Astrocyte (in vitro differentiated cells and primary cell): Measurements from ENCODE around the gene ORMDL1. TPM values are rescaled to one million over a fixed set of nuclear protein-coding genes. Genes with fewer than 3 reads are reported as not detected.

ENCODE experiments used
- DNase-seq: peaks from one replicate; pipeline ENCODE4 v3.0.0-alpha.2; 2010; ENCODE audit warnings: low read depth
- FAIRE-seq: peaks from 2 replicates; lab custom pipeline; 2011; peaks lifted over from hg19 to GRCh38; lab: Jason Lieb, UNC
- H2AFZ ChIP-seq: 2 replicates; pipeline ENCODE4 v1.6.0; 2012; ENCODE audit warnings: low read depth, low read length, inconsistent platforms
- H3K27ac ChIP-seq: 2 replicates; pipeline ENCODE4 v1.5.1; 2011; ENCODE audit warnings: low read depth, low read length, inconsistent platforms
- H3K27me3 ChIP-seq: 2 replicates; pipeline ENCODE4 v1.6.0; 2011; ENCODE audit warnings: low read length, inconsistent platforms; ENCODE audit not compliant: insufficient read depth
- H3K36me3 ChIP-seq: 2 replicates; pipeline ENCODE4 v1.5.1; 2011; ENCODE audit warnings: low read length, inconsistent platforms; ENCODE audit not compliant: insufficient read depth
- H3K4me1 ChIP-seq: 2 replicates; pipeline ENCODE4 v1.5.1; 2011; ENCODE audit warnings: low read length, inconsistent platforms; ENCODE audit not compliant: insufficient read depth
- H3K4me2 ChIP-seq: 2 replicates; pipeline ENCODE4 v1.6.0; 2012; ENCODE audit warnings: low read length, inconsistent platforms
- H3K4me3 ChIP-seq: 2 replicates; pipeline ENCODE4 v1.5.1; 2011; ENCODE audit warnings: low read depth, mild to moderate bottlenecking, low read length, inconsistent platforms; ENCODE audit not compliant: insufficient read depth
- H3K79me2 ChIP-seq: 2 replicates; pipeline ENCODE4 v1.6.0; 2012; ENCODE audit warnings: mild to moderate bottlenecking, low read length, inconsistent platforms; ENCODE audit not compliant: insufficient read depth
- H3K9ac ChIP-seq: 2 replicates; pipeline ENCODE4 v1.6.0; 2012; ENCODE audit warnings: mild to moderate bottlenecking, low read length, inconsistent platforms
- H3K9me3 ChIP-seq: 2 replicates; pipeline ENCODE4 v1.5.1; 2012; ENCODE audit warnings: low read depth, mild to moderate bottlenecking, low read length, inconsistent platforms; ENCODE audit not compliant: insufficient read depth
- H4K20me1 ChIP-seq: 2 replicates; pipeline ENCODE4 v1.6.0; 2012; ENCODE audit warnings: low read length, inconsistent platforms; ENCODE audit not compliant: insufficient read depth
- H3K27ac Mint-ChIP-seq: one replicate; pipeline ENCODE4 v1.8.0; 2021; ENCODE audit warnings: mild to moderate bottlenecking, mixed read lengths; ENCODE audit not compliant: unreplicated experiment
- H3K27me3 Mint-ChIP-seq: one replicate; pipeline ENCODE4 v1.8.0; 2021; ENCODE audit warnings: low read depth, mixed read lengths; ENCODE audit not compliant: unreplicated experiment
- H3K36me3 Mint-ChIP-seq: one replicate; pipeline ENCODE4 v1.8.0; 2021; ENCODE audit warnings: low read depth, mixed read lengths; ENCODE audit not compliant: unreplicated experiment
- H3K4me1 Mint-ChIP-seq: one replicate; pipeline ENCODE4 v1.8.0; 2021; ENCODE audit warnings: low read depth, mixed read lengths; ENCODE audit not compliant: unreplicated experiment
- H3K4me3 Mint-ChIP-seq: one replicate; pipeline ENCODE4 v1.8.0; 2021; ENCODE audit warnings: mild to moderate bottlenecking, moderate library complexity, mixed read lengths; ENCODE audit not compliant: unreplicated experiment
- H3K9me3 Mint-ChIP-seq: one replicate; pipeline ENCODE4 v1.8.0; 2021; ENCODE audit warnings: mild to moderate bottlenecking, mixed read lengths; ENCODE audit not compliant: unreplicated experiment
- EZH2 ChIP-seq: IDR thresholded peaks from 2 replicates; pipeline ENCODE4 v1.6.1; 2012; ENCODE audit warnings: mild to moderate bottlenecking, low read length, inconsistent platforms; ENCODE audit not compliant: insufficient read depth
- total RNA-seq: library from RNA; stranded (reverse); gene quantifications from 2 replicates; pipeline ENCODE4 v1.2.1, GENCODE V29; 2021
- TF ChIP-seq, protein P1 (sequence below): IDR thresholded peaks from 2 replicates; pipeline ENCODE4 v1.5.1; 2011; ENCODE audit warnings: low read depth, mild to moderate bottlenecking, inconsistent platforms, low read length, moderate library complexity; ENCODE audit not compliant: insufficient read depth

ORMDL1 gene
- total RNA-seq, 1 donor from 2014 or later: 49.3 TPM

DNA sequence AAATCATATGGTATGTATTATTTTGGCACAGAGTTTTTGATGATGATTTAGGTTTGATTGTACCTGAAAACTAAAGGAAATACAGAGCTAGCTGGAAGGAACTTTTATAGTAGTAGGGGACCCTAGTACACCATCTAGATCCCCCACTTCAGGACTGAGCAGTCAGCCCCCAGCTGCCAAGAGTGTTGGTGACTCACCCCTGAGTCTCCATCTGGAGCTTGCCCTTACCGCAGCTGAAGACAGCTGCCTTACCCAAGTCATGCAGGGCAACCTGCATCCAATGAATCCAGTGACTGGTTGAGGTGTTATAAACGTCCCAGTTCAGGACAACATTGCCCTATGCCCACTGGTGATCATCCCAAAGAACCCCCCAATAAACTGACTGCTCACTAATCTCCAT, 15.4 kb upstream of the ORMDL1 start:
- H3K79me2 ChIP-seq: peaks cover 9% of the 10 kb centered on the region
- H3K4me3 Mint-ChIP-seq: no peak overlapping the region
- H3K27ac ChIP-seq: no peak overlapping the region
- FAIRE-seq (peak; percentile 81), DNase-seq (peak; percentile 75)
- no peaks in the 10 kb centered on the region for H3K9me3 ChIP-seq
- no peak overlapping the region for H2AFZ ChIP-seq
- H3K36me3 ChIP-seq: peaks cover 5% of the 10 kb centered on the region
- no peaks in the 10 kb centered on the region for H3K27me3 Mint-ChIP-seq
- peaks cover 10% of the 10 kb centered on the region for H4K20me1 ChIP-seq
- H3K36me3 Mint-ChIP-seq: no peaks in the 10 kb centered on the region
- H3K27me3 ChIP-seq: no peaks in the 10 kb centered on the region
- no peak overlapping the region for H3K9ac ChIP-seq
- H3K9me3 Mint-ChIP-seq: no peaks in the 10 kb centered on the region
- peak overlapping the region; percentile 7 for H3K4me2 ChIP-seq
- H3K4me3 ChIP-seq: no peak overlapping the region
- no peak overlapping the region for H3K27ac Mint-ChIP-seq
- peaks cover 13% of the 10 kb centered on the region for H3K4me1 ChIP-seq
- H3K4me1 Mint-ChIP-seq: peaks cover 11% of the 10 kb centered on the region
- TF ChIP-seq EZH2: no peak
- TF ChIP-seq, protein P1, sequence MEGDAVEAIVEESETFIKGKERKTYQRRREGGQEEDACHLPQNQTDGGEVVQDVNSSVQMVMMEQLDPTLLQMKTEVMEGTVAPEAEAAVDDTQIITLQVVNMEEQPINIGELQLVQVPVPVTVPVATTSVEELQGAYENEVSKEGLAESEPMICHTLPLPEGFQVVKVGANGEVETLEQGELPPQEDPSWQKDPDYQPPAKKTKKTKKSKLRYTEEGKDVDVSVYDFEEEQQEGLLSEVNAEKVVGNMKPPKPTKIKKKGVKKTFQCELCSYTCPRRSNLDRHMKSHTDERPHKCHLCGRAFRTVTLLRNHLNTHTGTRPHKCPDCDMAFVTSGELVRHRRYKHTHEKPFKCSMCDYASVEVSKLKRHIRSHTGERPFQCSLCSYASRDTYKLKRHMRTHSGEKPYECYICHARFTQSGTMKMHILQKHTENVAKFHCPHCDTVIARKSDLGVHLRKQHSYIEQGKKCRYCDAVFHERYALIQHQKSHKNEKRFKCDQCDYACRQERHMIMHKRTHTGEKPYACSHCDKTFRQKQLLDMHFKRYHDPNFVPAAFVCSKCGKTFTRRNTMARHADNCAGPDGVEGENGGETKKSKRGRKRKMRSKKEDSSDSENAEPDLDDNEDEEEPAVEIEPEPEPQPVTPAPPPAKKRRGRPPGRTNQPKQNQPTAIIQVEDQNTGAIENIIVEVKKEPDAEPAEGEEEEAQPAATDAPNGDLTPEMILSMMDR: no peak

DNA sequence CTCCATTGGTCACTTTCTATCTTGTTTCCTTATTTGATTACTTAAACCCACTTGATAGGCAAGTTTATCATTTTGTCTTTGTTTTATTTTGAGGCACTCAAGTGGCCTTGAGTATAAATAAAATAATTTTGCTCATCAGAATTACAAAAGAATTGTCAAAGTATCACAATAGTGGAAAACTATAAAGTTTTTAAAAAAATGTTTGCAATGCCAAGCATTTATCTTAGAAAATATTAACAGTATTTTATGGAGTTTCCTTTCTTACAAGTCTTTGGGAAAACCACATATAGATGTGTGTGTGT, 14.8 kb upstream of the ORMDL1 start:
- Histone ChIP-seq H3K79me2 (peaks cover 9% of the 10 kb centered on the region), H3K36me3 (peaks cover 5% of the 10 kb centered on the region)

More for the DNA sequence above, 14.8 kb upstream of the ORMDL1 start:
- H3K9me3 ChIP-seq: no peaks in the 10 kb centered on the region
- peaks cover 10% of the 10 kb centered on the region for H4K20me1 ChIP-seq
- TF ChIP-seq, protein P1: no peak
- TF ChIP-seq EZH2: no peak
- no peak overlapping the region for H3K4me2 ChIP-seq
- peaks cover 13% of the 10 kb centered on the region for H3K4me1 ChIP-seq
- H3K4me3 ChIP-seq: no peak overlapping the region
- peaks cover 11% of the 10 kb centered on the region for H3K4me1 Mint-ChIP-seq
- no peak for FAIRE-seq
- H3K27me3 Mint-ChIP-seq: no peaks in the 10 kb centered on the region
- no peak overlapping the region for H3K4me3 Mint-ChIP-seq
- H3K27ac Mint-ChIP-seq: no peak overlapping the region
- no peak overlapping the region for H3K27ac ChIP-seq
- no peak overlapping the region for H3K9ac ChIP-seq
- H3K36me3 Mint-ChIP-seq: no peaks in the 10 kb centered on the region
- H3K27me3 ChIP-seq: no peaks in the 10 kb centered on the region
- no peaks in the 10 kb centered on the region for H3K9me3 Mint-ChIP-seq
- DNase-seq: no peak
- H2AFZ ChIP-seq: no peak overlapping the region
